Thyroid gland (tissue), 4 donors: Measurements from ENCODE around the gene MYZAP. TPM values are rescaled to one million over a fixed set of nuclear protein-coding genes. Genes with fewer than 3 reads are reported as not detected.

Experiments used
- DNase-seq, 2 donors: peaks; one replicate each; pipeline ENCODE4 v3.0.0-alpha.2; 2019
- H3K27ac ChIP-seq, 3 donors: fragments of 200-600 bp; sonication (generic); 1 replicate in 2 of 3; 2 replicates in 1 of 3; pipeline ENCODE4 v1.5.1; 2016 to 2019; ENCODE audit warnings: mild to moderate bottlenecking in 1 of 3, moderate library complexity in 1 of 3
- H3K27me3 ChIP-seq: fragments of 200-600 bp; sonication (generic); one replicate; pipeline ENCODE4 v1.5.1; 2019
- H3K36me3 ChIP-seq, 2 donors: fragments of 200-600 bp; sonication (generic); one replicate each; pipeline ENCODE4 v1.5.1; 2016 to 2019
- H3K4me1 ChIP-seq, 2 donors: fragments of 200-600 bp; sonication (generic); one replicate each; pipeline ENCODE4 v1.5.1; 2017 to 2019
- H3K4me3 ChIP-seq, 3 donors: fragments of 200-600 bp; sonication (generic); replicated peaks in 1 of 3; 1 replicate in 2 of 3; 2 replicates in 1 of 3; pipeline ENCODE4 v1.5.1; 2016; ENCODE audit warnings: mild to moderate bottlenecking in 1 of 3
- H3K9me3 ChIP-seq: fragments of 200-600 bp; sonication (generic); one replicate; pipeline ENCODE4 v1.5.1; 2017
- POLR2A ChIP-seq, 2 donors: fragments of 450-650 bp; IDR thresholded peaks; one replicate each; pipeline ENCODE4 v1.6.1; 2017; ENCODE audit warnings: antibody characterized with exemption in 2 of 2, mild to moderate bottlenecking in 2 of 2, moderate library complexity in 1 of 2
- WGBS, 2 donors: methylation state at CpG; one replicate each; pipeline ENCODE4 v1.1.5; 2017; 5-methylcytosine and 5-hydroxymethylcytosine counted together
- intact Hi-C: fragments of 100-400 bp; cut with DNase I; formaldehyde crosslinking; loops from one replicate; pipeline ENCODE4 v1.15.1; 2023
- total RNA-seq, 4 donors: library from RNA; depleted of rRNA; stranded (reverse); fragments of >200 nt; gene quantifications; one replicate each; pipeline ENCODE4 v1.2.3, GENCODE V29; 2016
- TF ChIP-seq, protein P1 (sequence below), 6 experiments: fragments of 200-600 bp in 3 of 6; fragments of 450-650 bp in 3 of 6; sonication (generic) in 3 of 6; IDR thresholded peaks; one replicate each; pipeline ENCODE4 v1.5.1; 2016 to 2019; ENCODE audit warnings: antibody characterized with exemption in 6 of 6, mild to moderate bottlenecking in 2 of 6, inconsistent platforms in 1 of 6, moderate library complexity in 1 of 6

The MYZAP gene
- total RNA-seq, 4 donors from 2014 or later: 3.2 to 20.7 (median 6.4) TPM

DNA sequence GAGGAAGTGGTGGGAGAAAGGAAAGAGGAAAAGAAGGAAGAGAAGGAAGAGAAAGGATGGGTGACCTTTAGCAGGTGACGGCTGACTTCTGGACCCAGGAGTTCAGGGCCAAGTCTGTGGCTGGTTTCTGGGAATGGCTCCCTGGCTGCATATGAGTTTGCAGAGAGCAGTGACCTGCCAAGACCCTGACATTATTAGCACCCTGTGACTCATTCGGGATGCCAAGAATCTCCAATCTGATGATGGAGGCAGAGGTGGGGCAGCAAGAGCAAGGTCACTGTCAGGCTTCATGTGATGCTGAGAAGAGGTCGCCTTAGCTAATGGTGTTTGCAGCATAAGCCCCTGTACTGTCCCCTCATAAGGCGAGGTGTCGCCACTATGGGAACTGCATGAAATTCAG is 42.6 kb downstream of the MYZAP start:
- no peak overlapping the region for H3K27ac ChIP-seq
- TF ChIP-seq POLR2A (IDR thresholded peaks at IDR 0.05): no peak
- TF ChIP-seq, protein P1, sequence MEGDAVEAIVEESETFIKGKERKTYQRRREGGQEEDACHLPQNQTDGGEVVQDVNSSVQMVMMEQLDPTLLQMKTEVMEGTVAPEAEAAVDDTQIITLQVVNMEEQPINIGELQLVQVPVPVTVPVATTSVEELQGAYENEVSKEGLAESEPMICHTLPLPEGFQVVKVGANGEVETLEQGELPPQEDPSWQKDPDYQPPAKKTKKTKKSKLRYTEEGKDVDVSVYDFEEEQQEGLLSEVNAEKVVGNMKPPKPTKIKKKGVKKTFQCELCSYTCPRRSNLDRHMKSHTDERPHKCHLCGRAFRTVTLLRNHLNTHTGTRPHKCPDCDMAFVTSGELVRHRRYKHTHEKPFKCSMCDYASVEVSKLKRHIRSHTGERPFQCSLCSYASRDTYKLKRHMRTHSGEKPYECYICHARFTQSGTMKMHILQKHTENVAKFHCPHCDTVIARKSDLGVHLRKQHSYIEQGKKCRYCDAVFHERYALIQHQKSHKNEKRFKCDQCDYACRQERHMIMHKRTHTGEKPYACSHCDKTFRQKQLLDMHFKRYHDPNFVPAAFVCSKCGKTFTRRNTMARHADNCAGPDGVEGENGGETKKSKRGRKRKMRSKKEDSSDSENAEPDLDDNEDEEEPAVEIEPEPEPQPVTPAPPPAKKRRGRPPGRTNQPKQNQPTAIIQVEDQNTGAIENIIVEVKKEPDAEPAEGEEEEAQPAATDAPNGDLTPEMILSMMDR (IDR thresholded peaks at IDR 0.05): no peak
- no peak for DNase-seq
- H3K27me3 ChIP-seq: no peaks in the 10 kb centered on the region
- 89 to 93% methylated on average over 5 of the region's 5 CpGs for WGBS, 2 donors
- intact Hi-C loops: no loop called here
- H3K9me3 ChIP-seq: no peaks in the 10 kb centered on the region
- H3K4me3 ChIP-seq: no peak overlapping the region
- H3K36me3 ChIP-seq: no peaks in the 10 kb centered on the region
- H3K4me1 ChIP-seq: no peaks in the 10 kb centered on the region

DNA sequence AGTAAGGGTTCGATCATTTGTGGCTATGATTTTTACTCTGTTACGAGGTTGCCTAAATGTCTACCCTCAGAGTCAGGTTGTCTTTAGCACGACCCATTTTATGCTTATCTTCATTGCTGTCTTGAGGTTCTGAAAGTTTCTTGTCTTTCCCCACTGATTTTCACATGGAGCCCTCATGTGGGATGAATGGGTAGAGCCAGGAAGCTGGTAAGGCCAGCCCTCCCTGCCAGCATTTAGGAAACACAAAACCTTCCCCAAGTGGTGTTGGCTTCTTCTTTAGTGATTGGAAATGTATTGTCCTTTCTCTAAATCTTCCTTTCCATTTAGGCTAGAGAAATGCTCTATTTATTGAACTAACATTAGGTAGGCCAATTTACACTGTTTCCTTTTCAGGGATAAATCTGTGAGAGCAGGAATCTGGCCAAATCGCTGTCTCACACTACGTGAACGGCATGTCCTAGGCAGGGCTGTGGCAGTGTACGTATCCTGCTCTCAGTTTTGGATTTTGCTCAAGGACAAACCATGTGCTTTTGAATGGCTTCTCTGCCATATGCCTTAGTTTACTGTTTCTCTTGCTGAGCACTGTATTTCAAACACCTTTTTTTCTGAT is 43.7 kb downstream of the MYZAP start:
- DNase-seq: peak in 1 of 2 donors; percentile 11
- TF ChIP-seq POLR2A (IDR thresholded peaks at IDR 0.05): no peak
- TF ChIP-seq, protein P1 (IDR thresholded peaks at IDR 0.05): no peak
- intact Hi-C loops: no loop called here
- WGBS, 2 donors: 86% methylated on average over 7 of the region's 7 CpGs
- Histone ChIP-seq H3K4me3 (no peak overlapping the region), H3K36me3 (no peaks in the 10 kb centered on the region), H3K4me1 (no peaks in the 10 kb centered on the region), H3K27me3 (no peaks in the 10 kb centered on the region), H3K27ac (no peak overlapping the region), H3K9me3 (no peaks in the 10 kb centered on the region)

DNA sequence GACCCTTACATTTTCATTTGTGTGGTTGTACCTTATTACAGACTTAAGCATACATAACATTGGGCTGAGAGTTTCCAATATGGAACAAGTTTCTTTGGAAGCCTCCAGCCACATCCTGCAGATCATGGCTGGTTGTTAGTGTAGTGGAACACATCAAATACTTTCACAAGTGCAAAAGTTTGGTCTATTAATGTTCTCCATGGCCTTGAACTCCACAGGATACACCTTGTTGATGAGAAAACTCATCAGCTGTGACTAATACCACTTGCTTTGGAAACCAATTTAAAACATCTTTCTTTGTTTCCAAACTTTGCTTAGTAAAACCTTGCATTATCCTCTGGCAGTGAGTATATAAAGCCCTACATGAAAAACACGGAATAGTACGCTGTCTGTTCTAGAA is 46.1 kb downstream of the MYZAP start:
- H3K36me3 ChIP-seq: no peaks in the 10 kb centered on the region

DNA sequence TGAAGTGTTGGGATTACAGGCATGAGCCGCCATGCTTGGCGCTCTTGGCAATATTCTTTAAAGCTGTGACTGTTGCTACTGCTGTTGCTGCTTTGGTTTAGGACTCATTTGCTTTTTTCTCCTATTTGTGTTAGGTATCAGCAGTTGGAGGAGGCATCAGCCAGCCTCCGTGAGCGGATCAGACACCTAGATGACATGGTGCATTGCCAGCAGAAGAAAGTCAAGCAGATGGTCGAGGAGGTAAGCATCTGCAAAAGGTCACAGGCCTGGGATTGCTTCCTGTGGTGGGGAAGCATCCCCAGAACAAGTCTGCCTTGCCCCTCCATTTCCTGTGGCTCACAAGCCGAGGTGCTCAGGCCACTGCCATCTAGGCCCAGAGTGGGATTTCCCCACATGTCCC is 47.6 kb downstream of the MYZAP start:
- intact Hi-C loops: no loop called here
- 88 to 96% methylated on average over 6 of the region's 6 CpGs for WGBS, 2 donors
- TF ChIP-seq, protein P1 (IDR thresholded peaks at IDR 0.05): no peak
- TF ChIP-seq POLR2A (IDR thresholded peaks at IDR 0.05): no peak
- no peaks in the 10 kb centered on the region for H3K4me1 ChIP-seq
- no peak overlapping the region for H3K4me3 ChIP-seq
- H3K36me3 ChIP-seq: no peaks in the 10 kb centered on the region
- no peak overlapping the region for H3K27ac ChIP-seq
- H3K27me3 ChIP-seq: no peaks in the 10 kb centered on the region
- no peaks in the 10 kb centered on the region for H3K9me3 ChIP-seq
- no peak for DNase-seq

More for the DNA sequence above, 46.1 kb downstream of the MYZAP start:
- no peaks in the 10 kb centered on the region for H3K27me3 ChIP-seq
- no peaks in the 10 kb centered on the region for H3K9me3 ChIP-seq
- intact Hi-C loops: no loop called here
- 88 to 98% methylated on average over 2 of the region's 2 CpGs for WGBS, 2 donors
- TF ChIP-seq POLR2A (IDR thresholded peaks at IDR 0.05): no peak
- TF ChIP-seq, protein P1 (IDR thresholded peaks at IDR 0.05): no peak
- no peak overlapping the region for H3K4me3 ChIP-seq
- H3K4me1 ChIP-seq: no peaks in the 10 kb centered on the region
- no peak overlapping the region for H3K27ac ChIP-seq
- no peak for DNase-seq

DNA sequence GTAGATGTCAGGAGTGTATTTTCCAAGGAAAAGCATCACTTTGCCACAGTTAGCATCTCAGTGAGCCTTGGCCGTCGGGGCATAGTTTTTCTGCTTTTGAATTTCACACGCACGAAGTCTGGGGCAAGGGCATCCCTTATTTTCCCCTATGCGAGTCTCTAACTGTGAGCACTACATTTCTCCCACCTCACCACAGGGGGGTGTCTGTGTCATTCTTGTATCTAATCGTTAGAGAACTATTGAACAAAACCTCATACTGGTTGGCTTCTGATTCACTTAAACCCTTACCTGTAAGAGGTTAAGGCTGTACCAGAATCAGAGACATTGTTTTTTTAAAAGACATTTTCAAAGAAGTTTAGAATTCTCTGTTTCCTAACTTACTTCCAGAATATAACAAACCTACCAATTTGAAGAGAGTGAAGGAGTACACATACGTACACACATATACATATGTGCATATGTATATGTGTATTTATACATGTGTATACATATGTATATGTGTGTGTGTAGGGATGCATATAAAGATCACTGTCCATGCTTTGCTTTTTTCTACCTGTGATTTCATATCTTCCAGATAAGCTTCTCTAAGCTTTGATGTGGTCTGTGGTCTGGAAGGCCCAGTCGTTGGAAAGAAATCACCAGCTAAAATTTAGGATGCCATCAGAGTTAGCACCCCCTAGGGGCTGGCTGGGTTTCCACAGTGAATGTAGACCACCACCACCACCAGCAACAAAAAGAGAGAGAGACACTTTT is 49.4 kb downstream of the MYZAP start:
- Histone ChIP-seq H3K4me1 (no peaks in the 10 kb centered on the region), H3K27me3 (no peaks in the 10 kb centered on the region), H3K9me3 (no peaks in the 10 kb centered on the region), H3K27ac (no peak overlapping the region), H3K4me3 (no peak overlapping the region), H3K36me3 (no peaks in the 10 kb centered on the region)
- WGBS, 2 donors: 67 to 69% methylated on average over 8 of the region's 8 CpGs
- intact Hi-C loops: no loop called here
- DNase-seq: peak; percentile 28 to 39
- TF ChIP-seq, protein P1 (IDR thresholded peaks at IDR 0.05): peak in 4 of 6 experiments; percentile 28 to 60 (median 50)
- no peak for TF ChIP-seq POLR2A (IDR thresholded peaks at IDR 0.05)
